H1 (cell line): ENCODE measurements around the gene PSMD13. TPM values are rescaled to one million over a fixed set of nuclear protein-coding genes. Genes with fewer than 3 reads are reported as not detected.

ENCODE experiments used
- CTCF ChIA-PET: fragments of 300-600 bp; sonication (Branson Sonifier 250); formaldehyde crosslinking; loops from one replicate; lab custom pipeline; 2021; ENCODE audit not compliant: partially characterized antibody; lab: Charles Lee
- POLR2A ChIA-PET: fragments of 300-600 bp; sonication (Branson Sonifier 250); formaldehyde crosslinking; loops from one replicate; lab custom pipeline; 2021; ENCODE audit warnings: inconsistent platforms; ENCODE audit not compliant: partially characterized antibody; lab: Charles Lee
- DNase-seq, 2 experiments: peaks; one replicate each; pipeline versions ENCODE4 v3.0.0 to v3.0.0-alpha.2; 2010 to 2022; ENCODE audit warnings: low spot score in 2 of 2, low read depth in 1 of 2, mixed read lengths in 1 of 2
- FAIRE-seq: peaks from 2 replicates; lab custom pipeline; 2011; peaks lifted over from hg19 to GRCh38; lab: Jason Lieb, UNC
- H2AFZ ChIP-seq: 2 replicates; pipeline ENCODE4 v1.8.1; 2012; ENCODE audit warnings: low read length, inconsistent platforms
- H2AK5ac ChIP-seq: 2 replicates; pipeline ENCODE4 v1.6.1; 2013; ENCODE audit warnings: low read depth, low read length
- H2BK120ac ChIP-seq: replicated peaks from 2 replicates; pipeline ENCODE3; 2013; ENCODE audit warnings: low read depth, low read length, inconsistent platforms
- H2BK12ac ChIP-seq: 2 replicates; pipeline ENCODE4 v1.6.1; 2013; ENCODE audit warnings: low read depth, low read length
- H2BK15ac ChIP-seq: 2 replicates; pipeline ENCODE4 v1.6.1; 2013; ENCODE audit warnings: low read length
- H2BK20ac ChIP-seq: 2 replicates; pipeline ENCODE4 v1.6.1; 2013; ENCODE audit warnings: low read length
- H2BK5ac ChIP-seq: 2 replicates; pipeline ENCODE4 v1.6.1; 2013; ENCODE audit warnings: low read depth, low read length
- H3K14ac ChIP-seq: 2 replicates; pipeline ENCODE4 v1.6.1; 2013; ENCODE audit warnings: inconsistent platforms; ENCODE audit not compliant: insufficient read length
- H3K18ac ChIP-seq: 2 replicates; pipeline ENCODE4 v1.6.1; 2013; ENCODE audit warnings: low read length; ENCODE audit errors: extremely low read depth
- H3K23ac ChIP-seq: 2 replicates; pipeline ENCODE4 v1.6.1; 2013; ENCODE audit warnings: inconsistent platforms; ENCODE audit not compliant: insufficient read length
- H3K23me2 ChIP-seq: 2 replicates; pipeline ENCODE4 v1.6.1; 2013; ENCODE audit warnings: low read depth, low read length
- H3K27ac ChIP-seq: 2 replicates; pipeline ENCODE4 v1.6.1; 2011; ENCODE audit warnings: low read depth, low read length, inconsistent platforms
- H3K27me3 ChIP-seq, 4 experiments: replicated peaks in 1 of 4; 1 replicate in 1 of 4; 2 replicates in 3 of 4; pipeline versions ENCODE4 v1.6.1 to v1.8.1; 2011 to 2013; ENCODE audit warnings: low read length in 3 of 4, mild to moderate bottlenecking in 3 of 4, inconsistent platforms in 2 of 4, mixed read lengths in 2 of 4, moderate library complexity in 1 of 4; ENCODE audit not compliant: control insufficient read depth in 3 of 4, insufficient read depth in 3 of 4; ENCODE audit errors: extremely low read depth in 1 of 4
- H3K36me3 ChIP-seq, 4 experiments: 2 replicates each; pipeline versions ENCODE4 v1.6.1 to v1.8.1; 2011 to 2013; ENCODE audit warnings: mild to moderate bottlenecking in 4 of 4, low read length in 3 of 4, moderate library complexity in 2 of 4, control low read depth in 1 of 4, inconsistent platforms in 1 of 4; ENCODE audit not compliant: insufficient read depth in 4 of 4, control insufficient read depth in 2 of 4
- H3K4ac ChIP-seq: replicated peaks from 2 replicates; pipeline ENCODE3; 2013; ENCODE audit warnings: low read length, low read depth, mixed read lengths, inconsistent platforms; ENCODE audit not compliant: insufficient read length
- H3K4me1 ChIP-seq, 4 experiments: replicated peaks in 1 of 4; 1 replicate in 1 of 4; 2 replicates in 3 of 4; pipeline versions ENCODE4 v1.6.1 to v1.8.1; 2011 to 2013; ENCODE audit warnings: low read length in 3 of 4, inconsistent platforms in 2 of 4, mixed read lengths in 1 of 4; ENCODE audit not compliant: insufficient read depth in 4 of 4, control insufficient read depth in 3 of 4
- H3K4me2 ChIP-seq, 2 experiments: 2 replicates each; pipeline versions ENCODE4 v1.6.1 to v1.8.1; 2011 to 2013; ENCODE audit warnings: low read depth in 2 of 2, low read length in 2 of 2, control low read depth in 1 of 2, inconsistent platforms in 1 of 2, mild to moderate bottlenecking in 1 of 2; ENCODE audit not compliant: insufficient read depth in 1 of 2
- H3K4me3 ChIP-seq, 4 experiments: fragments of 200-600, 300-600 bp in 1 of 4; sonication (generic), shearing (Covaris generic), sonication (Bioruptor Twin) in 1 of 4; 2 replicates each; pipeline versions ENCODE4 v1.5.1 to v1.8.1; 2011 to 2016; ENCODE audit warnings: low read length in 4 of 4, low read depth in 3 of 4, control low read depth in 2 of 4, inconsistent platforms in 2 of 4, mild to moderate bottlenecking in 2 of 4, mixed read lengths in 1 of 4, moderate library complexity in 1 of 4; ENCODE audit not compliant: insufficient read depth in 2 of 4; ENCODE audit errors: extremely low read depth in 1 of 4
- H3K56ac ChIP-seq: replicated peaks from 2 replicates; pipeline ENCODE3; 2013; ENCODE audit warnings: low read depth, mild to moderate bottlenecking, mixed read lengths, low read length, inconsistent platforms; ENCODE audit not compliant: insufficient read length
- H3K79me1 ChIP-seq: 2 replicates; pipeline ENCODE4 v1.6.1; 2013; ENCODE audit warnings: low read depth, low read length, control low read depth
- H3K79me2 ChIP-seq, 2 experiments: 2 replicates each; pipeline versions ENCODE4 v1.6.1 to v1.8.1; 2012 to 2013; ENCODE audit warnings: low read length in 2 of 2, mild to moderate bottlenecking in 2 of 2, inconsistent platforms in 1 of 2; ENCODE audit not compliant: insufficient read depth in 2 of 2, control insufficient read depth in 1 of 2
- H3K9ac ChIP-seq, 4 experiments: replicated peaks in 1 of 4; 1 replicate in 1 of 4; 2 replicates in 3 of 4; pipeline versions ENCODE4 v1.6.1 to v1.8.1; 2011 to 2013; ENCODE audit warnings: low read depth in 3 of 4, low read length in 3 of 4, control low read depth in 2 of 4, mild to moderate bottlenecking in 2 of 4, moderate library complexity in 2 of 4, inconsistent platforms in 1 of 4; ENCODE audit errors: extremely low read depth in 1 of 4
- H3K9me3 ChIP-seq, 2 experiments: 2 replicates each; pipeline versions ENCODE4 v1.6.1 to v1.8.1; 2012 to 2013; ENCODE audit warnings: mild to moderate bottlenecking in 2 of 2, moderate library complexity in 2 of 2, control low read depth in 1 of 2, inconsistent platforms in 1 of 2, low read depth in 1 of 2, low read length in 1 of 2, mixed read lengths in 1 of 2; ENCODE audit not compliant: insufficient read depth in 2 of 2
- H4K20me1 ChIP-seq, 2 experiments: replicated peaks in 1 of 2; 2 replicates each; pipeline versions ENCODE3 to v1.8.1; 2011 to 2013; ENCODE audit warnings: inconsistent platforms in 2 of 2, low read length in 2 of 2, mild to moderate bottlenecking in 1 of 2; ENCODE audit not compliant: insufficient read depth in 2 of 2, control insufficient read depth in 1 of 2
- H4K5ac ChIP-seq: 2 replicates; pipeline ENCODE4 v1.6.1; 2013; ENCODE audit warnings: low read length, low read depth, mixed read lengths, inconsistent platforms; ENCODE audit not compliant: insufficient read length
- H4K8ac ChIP-seq: 2 replicates; pipeline ENCODE4 v1.8.0; 2013; ENCODE audit warnings: mild to moderate bottlenecking, moderate library complexity, low read length, inconsistent platforms; ENCODE audit not compliant: insufficient read depth; ENCODE audit errors: extremely low read depth
- H4K91ac ChIP-seq: replicated peaks from 2 replicates; pipeline ENCODE3; 2013; ENCODE audit warnings: low read length, mixed read lengths, inconsistent platforms; ENCODE audit not compliant: insufficient read length
- CBX8 ChIP-seq: fragments of 300-800, 300-1000 bp; sonication (generic); IDR thresholded peaks from 2 replicates; pipeline ENCODE4 v1.7.1; 2016; ENCODE audit warnings: low read depth, low read length, borderline replicate concordance
- CHD2 ChIP-seq: IDR thresholded peaks from 2 replicates; pipeline ENCODE4 v1.6.1; 2012; ENCODE audit warnings: low read length, improper control_type of control experiment
- CREB1 ChIP-seq: IDR thresholded peaks from 2 replicates; pipeline ENCODE4 v1.6.1; 2012; ENCODE audit warnings: inconsistent platforms
- EP300 ChIP-seq, 2 experiments: IDR thresholded peaks; 1 replicate in 1 of 2; 2 replicates in 1 of 2; pipeline ENCODE4 v1.6.1; 2011 to 2012; ENCODE audit warnings: low read depth in 2 of 2, low read length in 2 of 2, mild to moderate bottlenecking in 2 of 2, borderline replicate concordance in 1 of 2, inconsistent platforms in 1 of 2, moderate library complexity in 1 of 2
- HDAC6 ChIP-seq: IDR thresholded peaks from one replicate; pipeline ENCODE4 v1.7.1; 2012; ENCODE audit warnings: low read depth, mild to moderate bottlenecking, inconsistent platforms, low read length, moderate library complexity
- KDM1A ChIP-seq: fragments of 200-600, 300-600 bp; sonication (generic); IDR thresholded peaks from 2 replicates; pipeline ENCODE4 v1.7.1; 2016; ENCODE audit warnings: mild to moderate bottlenecking, low read length, borderline replicate concordance
- KDM4A ChIP-seq: IDR thresholded peaks from one replicate; pipeline ENCODE4 v1.7.1; 2012; ENCODE audit warnings: low read depth, mild to moderate bottlenecking, moderate library complexity, low read length, inconsistent platforms; ENCODE audit not compliant: severe bottlenecking
- PHF8 ChIP-seq: fragments of 200-600 bp; sonication (generic); conservative IDR thresholded peaks from 2 replicates; pipeline ENCODE4 v1.7.1; 2012; ENCODE audit warnings: low read depth, mild to moderate bottlenecking, inconsistent platforms, low read length, moderate library complexity
- POLR2A ChIP-seq, 2 experiments: IDR thresholded peaks; 1 replicate in 1 of 2; 2 replicates in 1 of 2; pipeline ENCODE4 v1.6.1; 2011; ENCODE audit warnings: low read depth in 2 of 2, low read length in 2 of 2, mild to moderate bottlenecking in 2 of 2; ENCODE audit errors: control extremely low read depth in 1 of 2
- RAD21 ChIP-seq, 2 experiments: IDR thresholded peaks in 1 of 2; conservative IDR thresholded peaks in 1 of 2; 2 replicates each; pipeline ENCODE4 v1.6.1; 2011; ENCODE audit warnings: low read depth in 2 of 2, low read length in 2 of 2, improper control_type of control experiment in 1 of 2, inconsistent platforms in 1 of 2, mild to moderate bottlenecking in 1 of 2, moderate library complexity in 1 of 2
- RXRA ChIP-seq: IDR thresholded peaks from 2 replicates; pipeline ENCODE4 v1.6.1; 2011; ENCODE audit warnings: low read depth, mild to moderate bottlenecking, low read length, moderate library complexity; ENCODE audit not compliant: insufficient read depth
- SIRT6 ChIP-seq: IDR thresholded peaks from one replicate; pipeline ENCODE4 v1.7.1; 2012; ENCODE audit warnings: low read length, inconsistent platforms
- SIX5 ChIP-seq: IDR thresholded peaks from 2 replicates; pipeline ENCODE4 v1.6.1; 2011; ENCODE audit warnings: mild to moderate bottlenecking, low read depth, low read length
- YY1 ChIP-seq: IDR thresholded peaks from 2 replicates; pipeline ENCODE4 v1.6.1; 2011; ENCODE audit warnings: low read depth, mild to moderate bottlenecking, low read length
- WGBS, 2 experiments: shearing (Covaris generic) in 1 of 2; methylation state at CpG; one replicate each; pipeline versions ENCODE4 v1.1.6 to v1.1.7; 2013 to 2015; ENCODE audit warnings: low lambda C conversion rate in 2 of 2, mixed read lengths in 2 of 2, inconsistent platforms in 1 of 2, low coverage in 1 of 2, missing lambda C conversion rate in 1 of 2; ENCODE audit not compliant: insufficient replicate concordance in 2 of 2, insufficient coverage in 1 of 2, insufficient read length in 1 of 2; ENCODE audit errors: extremely low coverage in 1 of 2, missing lambda C conversion rate in 1 of 2; 5-methylcytosine and 5-hydroxymethylcytosine counted together
- polyA plus RNA-seq, 7 experiments: library from polyadenylated mRNA; depleted of rRNA in 3 of 7; stranded (reverse) in 5 of 7; unstranded in 2 of 7; fragments of >200 nt in 5 of 7; fragments of 200-250 nt in 2 of 7; gene quantifications; 1 replicate in 5 of 7; 2 replicates in 1 of 7; 4 replicates in 1 of 7; pipeline versions ENCODE4 v1.2.1 to v1.2.3, GENCODE V29; 2011 to 2013; ENCODE audit warnings: missing spikeins in 2 of 7, mixed read lengths in 2 of 7
- total RNA-seq: library from RNA; stranded (reverse); fragmentation: NEBNext Ultra II Directional; extraction: Animal tissue kit (Norgen Biotek cat#: 25700); gene quantifications from 2 replicates; pipeline ENCODE4 v1.2.1, GENCODE V29; 2021

PSMD13 gene
- total and polyA plus RNA-seq, 2 of the 8 experiments (the other 6 are each of a cell fraction or from before 2014, with no cell fraction given), result 121 to 141 TPM

GRCh38 chr11:223884-224283 is 12.9 kb upstream of the PSMD13 start:
- 93% methylated on average over 7 of the region's 9 CpGs; no CpG with 5 or more reads in 1 of the 2 experiments for WGBS, 2 experiments
- Histone ChIP-seq H3K4me3 (no peak overlapping the region), H4K5ac (no peak overlapping the region), H4K8ac (no peak overlapping the region), H3K27me3 (no peaks in the 10 kb centered on the region), H3K14ac (no peak overlapping the region), H3K79me1 (no peaks in the 10 kb centered on the region; the same call in 1 of the 2 replicates), H3K79me2 (peaks cover 0 to 7% of the 10 kb centered on the region in 2 experiments; a peak in 1 of 4 replicates), H3K23ac (no peak overlapping the region), H2BK12ac (no peak overlapping the region), H2BK20ac (no peak overlapping the region), H3K4ac (no peak overlapping the region), H2BK120ac (no peak overlapping the region), H4K20me1 (no peaks in the 10 kb centered on the region), H2AK5ac (no peak overlapping the region), H3K36me3 (no peaks in the 10 kb centered on the region; a peak in 2 of 8 replicates), H3K27ac (no peak overlapping the region), H3K18ac (no peak overlapping the region), H3K9me3 (no peaks in the 10 kb centered on the region), H3K4me2 (no peak overlapping the region), H2BK5ac (no peak overlapping the region), H3K56ac (no peak overlapping the region), H3K9ac (no peak overlapping the region), H2BK15ac (no peak overlapping the region), H3K23me2 (no peaks in the 10 kb centered on the region), H4K91ac (no peak overlapping the region), H3K4me1 (no peaks in the 10 kb centered on the region), H2AFZ (no peak overlapping the region)
- ChIA-PET CTCF (interaction anchor here (1.3 to 1.4 kb wide), 2 partner anchors 27 to 192 kb away, joined by 3 to 5 read pairs; no protein-coding TSS in a partner anchor), POLR2A (interaction anchor here (1.5 to 1.6 kb wide), 2 partner anchors 8 to 15 kb away, joined by 4 to 6 read pairs; no protein-coding TSS in a partner anchor)
- FAIRE-seq (no peak), DNase-seq (no peak)
- TF ChIP-seq KDM4A (no peak), HDAC6 (no peak), CHD2 (no peak), SIX5 (no peak), YY1 (no peak), RAD21 (IDR thresholded peaks at IDR 0.05 in 1 of 2, conservative IDR thresholded peaks at IDR 0.05 in 1 of 2; ENCODE audit: low read depth in 2 of 2, low read length in 2 of 2) (no peak), CBX8 (no peak), EP300 (IDR thresholded peaks at IDR 0.05; ENCODE audit: borderline replicate concordance in 1 of 2, low read depth in 2 of 2, low read length in 2 of 2) (no peak), RXRA (no peak), PHF8 (no peak), SIRT6 (no peak), POLR2A (IDR thresholded peaks at IDR 0.05; ENCODE audit: control extremely low read depth in 1 of 2, low read depth in 2 of 2, low read length in 2 of 2) (no peak), KDM1A (no peak), CREB1 (no peak)
